ENCODE measurements around the gene STX4. TPM values are rescaled to one million over a fixed set of nuclear protein-coding genes. Genes with fewer than 3 reads are reported as not detected.

STX4 gene
- total and polyA plus RNA-seq, 9 of the 15 experiments (the other 6 are each of a cell fraction or from before 2014, with no cell fraction given), result 3.2 to 48.0 (median 21.5) TPM

DNA sequence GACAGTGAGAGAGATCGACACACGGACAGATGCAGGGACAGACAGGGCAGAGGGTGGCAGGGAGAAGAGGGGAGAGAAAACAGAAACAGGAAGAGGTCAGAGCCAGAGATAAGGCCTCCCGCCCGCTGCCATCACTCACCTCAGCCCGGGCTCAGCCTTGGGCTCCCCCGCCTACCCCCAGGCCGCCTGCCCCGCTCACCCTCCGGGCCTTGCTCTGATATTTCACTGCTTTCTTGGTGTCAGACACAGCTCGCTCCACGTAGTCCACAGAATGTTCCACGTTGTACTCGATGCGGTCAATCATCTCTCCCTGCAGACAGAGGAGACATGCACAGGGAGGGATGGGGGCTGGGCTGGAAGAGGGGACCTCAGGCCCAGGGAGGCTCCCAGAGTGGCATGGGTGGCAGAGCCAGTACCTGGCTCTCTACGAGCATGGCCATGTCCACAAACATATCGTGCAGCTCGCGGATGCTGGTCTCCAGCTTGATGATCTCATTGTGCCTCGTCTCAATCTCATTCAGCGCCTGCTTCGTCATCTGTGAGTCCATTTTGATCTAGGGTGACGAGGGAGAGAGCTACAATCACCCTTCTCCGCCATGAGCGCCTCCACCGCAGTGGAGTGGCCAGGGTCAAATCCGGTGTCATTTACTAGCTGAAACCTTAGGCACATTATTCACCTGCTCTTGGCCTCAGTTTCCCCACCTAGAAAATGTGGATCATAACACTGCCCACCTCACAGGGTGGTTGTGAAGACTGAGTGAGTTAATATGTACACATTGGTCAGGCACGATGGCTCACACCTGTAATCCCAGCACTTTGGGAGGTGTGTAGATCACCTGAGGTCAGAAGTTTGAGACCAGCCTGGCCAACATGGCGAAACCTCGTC lies 40.2 kb upstream of the STX4 start (continued):
- TF ChIP-seq, protein P1, sequence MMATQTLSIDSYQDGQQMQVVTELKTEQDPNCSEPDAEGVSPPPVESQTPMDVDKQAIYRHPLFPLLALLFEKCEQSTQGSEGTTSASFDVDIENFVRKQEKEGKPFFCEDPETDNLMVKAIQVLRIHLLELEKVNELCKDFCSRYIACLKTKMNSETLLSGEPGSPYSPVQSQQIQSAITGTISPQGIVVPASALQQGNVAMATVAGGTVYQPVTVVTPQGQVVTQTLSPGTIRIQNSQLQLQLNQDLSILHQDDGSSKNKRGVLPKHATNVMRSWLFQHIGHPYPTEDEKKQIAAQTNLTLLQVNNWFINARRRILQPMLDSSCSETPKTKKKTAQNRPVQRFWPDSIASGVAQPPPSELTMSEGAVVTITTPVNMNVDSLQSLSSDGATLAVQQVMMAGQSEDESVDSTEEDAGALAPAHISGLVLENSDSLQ (IDR thresholded peaks at IDR 0.05), result peak; percentile 68
- no peak for TF ChIP-seq BACH1 (tag; IDR thresholded peaks at IDR 0.05)
- TF ChIP-seq ELK1 (CRISPR knock-in tag; IDR thresholded peaks at IDR 0.05), result no peak
- no peak for TF ChIP-seq ZC3H4 (CRISPR knock-in tag; IDR thresholded peaks at IDR 0.05; ENCODE audit: borderline replicate concordance)
- no peak for TF ChIP-seq ASH1L (IDR thresholded peaks at IDR 0.05; ENCODE audit: borderline replicate concordance, low read depth, partially characterized antibody)
- peak; percentile 2 for TF ChIP-seq MEIS2 (IDR thresholded peaks at IDR 0.05; ENCODE audit: partially characterized antibody)
- no peak for TF ChIP-seq CEBPB (tag; IDR thresholded peaks at IDR 0.05)
- TF ChIP-seq, protein P2, sequence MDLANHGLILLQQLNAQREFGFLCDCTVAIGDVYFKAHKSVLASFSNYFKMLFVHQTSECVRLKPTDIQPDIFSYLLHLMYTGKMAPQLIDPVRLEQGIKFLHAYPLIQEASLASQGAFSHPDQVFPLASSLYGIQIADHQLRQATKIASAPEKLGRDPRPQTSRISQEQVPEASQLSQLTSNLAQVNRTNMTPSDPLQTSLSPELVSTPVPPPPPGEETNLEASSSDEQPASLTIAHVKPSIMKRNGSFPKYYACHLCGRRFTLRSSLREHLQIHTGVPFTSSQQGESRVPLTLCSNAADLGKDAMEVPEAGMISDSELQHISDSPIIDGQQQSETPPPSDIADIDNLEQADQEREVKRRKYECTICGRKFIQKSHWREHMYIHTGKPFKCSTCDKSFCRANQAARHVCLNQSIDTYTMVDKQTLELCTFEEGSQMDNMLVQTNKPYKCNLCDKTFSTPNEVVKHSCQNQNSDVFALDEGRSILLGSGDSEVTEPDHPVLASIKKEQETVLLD (IDR thresholded peaks at IDR 0.05), result 0 out of 2 replicates have a peak, but pooled peaks have one; percentile 23
- TF ChIP-seq NELFE (IDR thresholded peaks at IDR 0.05; ENCODE audit: insufficient read depth, insufficient read length), result no peak
- no peak for TF ChIP-seq ZNF212 (CRISPR knock-in tag; IDR thresholded peaks at IDR 0.05)
- TF ChIP-seq, protein P3, sequence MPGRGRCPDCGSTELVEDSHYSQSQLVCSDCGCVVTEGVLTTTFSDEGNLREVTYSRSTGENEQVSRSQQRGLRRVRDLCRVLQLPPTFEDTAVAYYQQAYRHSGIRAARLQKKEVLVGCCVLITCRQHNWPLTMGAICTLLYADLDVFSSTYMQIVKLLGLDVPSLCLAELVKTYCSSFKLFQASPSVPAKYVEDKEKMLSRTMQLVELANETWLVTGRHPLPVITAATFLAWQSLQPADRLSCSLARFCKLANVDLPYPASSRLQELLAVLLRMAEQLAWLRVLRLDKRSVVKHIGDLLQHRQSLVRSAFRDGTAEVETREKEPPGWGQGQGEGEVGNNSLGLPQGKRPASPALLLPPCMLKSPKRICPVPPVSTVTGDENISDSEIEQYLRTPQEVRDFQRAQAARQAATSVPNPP (IDR thresholded peaks at IDR 0.05; ENCODE audit: borderline replicate concordance, insufficient read depth, insufficient read length), result no peak
- no peak for TF ChIP-seq ZNF143 (CRISPR knock-in tag; IDR thresholded peaks at IDR 0.05)
- peak; percentile 53; the same call in 1 of the 2 replicates for TF ChIP-seq HNRNPL (IDR thresholded peaks at IDR 0.05; ENCODE audit: low read depth, low read length)
- TF ChIP-seq KLF16 (IDR thresholded peaks at IDR 0.05), result no peak
- no peak for TF ChIP-seq CBX3 (IDR thresholded peaks at IDR 0.05; ENCODE audit: borderline replicate concordance in 1 of 2, low read length in 2 of 2)
- no peak for TF ChIP-seq E4F1 (CRISPR knock-in tag; IDR thresholded peaks at IDR 0.05; ENCODE audit: borderline replicate concordance)
- TF ChIP-seq ZBED1 (IDR thresholded peaks at IDR 0.05), result no peak
- TF ChIP-seq ZNF707 (CRISPR knock-in tag; conservative IDR thresholded peaks at IDR 0.05), result no peak
- TF ChIP-seq BMI1 (IDR thresholded peaks at IDR 0.05; ENCODE audit: low read length), result no peak

Data from K562 (cell line).